ENCODE measurements around the gene FBXW12. TPM values are rescaled to one million over a fixed set of nuclear protein-coding genes. Genes with fewer than 3 reads are reported as not detected.

The FBXW12 gene
- total and polyA plus RNA-seq, 2 experiments from 2014 or later, result not detected

DNA sequence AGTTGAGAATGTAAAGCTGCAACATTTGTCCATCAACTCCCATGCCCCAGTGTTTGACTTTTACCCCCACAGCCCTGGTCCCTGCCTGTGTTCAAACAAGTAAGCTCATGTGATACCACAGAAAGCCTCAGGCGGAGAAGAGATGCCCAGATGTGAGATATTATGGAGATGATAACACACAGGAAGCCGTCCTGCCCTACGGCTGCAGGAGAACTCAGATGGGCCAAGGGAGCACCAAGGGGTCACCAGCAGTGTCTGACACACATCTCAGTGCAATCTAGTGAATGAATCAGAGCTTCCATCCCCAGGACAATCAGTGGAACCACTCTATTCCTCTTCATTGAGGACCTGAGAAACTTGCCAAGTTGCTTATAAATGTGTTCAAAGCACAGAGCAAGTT is 24.5 kb upstream of the FBXW12 start:
- 40 to 43% methylated on average over 3 of the region's 3 CpGs for WGBS, 2 experiments (ENCODE audit: low coverage in 1 of 2, low lambda C conversion rate in 2 of 2, missing lambda C conversion rate in 2 of 2)
- Histone ChIP-seq H3K9me3 (ENCODE audit: low read depth) (no peaks in the 10 kb centered on the region), H3K4me1 (ENCODE audit: insufficient read depth) (no peaks in the 10 kb centered on the region), H2AFZ (no peak overlapping the region), H3K4me3 (no peak overlapping the region), H3K27me3 (replicated peaks; ENCODE audit: insufficient read depth) (peaks cover 5% of the 10 kb centered on the region), H3F3A (ENCODE audit: insufficient read depth) (no peaks in the 10 kb centered on the region), H3K79me2 (ENCODE audit: insufficient read depth) (no peaks in the 10 kb centered on the region), H3K9me2 (ENCODE audit: insufficient read depth) (no peaks in the 10 kb centered on the region), H3K27ac (no peak overlapping the region), H4K20me1 (ENCODE audit: insufficient read depth) (no peaks in the 10 kb centered on the region), H3K4me2 (ENCODE audit: unreplicated experiment) (no peak overlapping the region), H3K36me3 (ENCODE audit: low read depth) (no peaks in the 10 kb centered on the region), H3K9ac (no peak overlapping the region)
- in situ Hi-C loops (cut with MboI), result no loop called here
- peak; percentile 4 for DNase-seq
- TF ChIP-seq EZH2phosphoT487 (IDR thresholded peaks at IDR 0.05; ENCODE audit: insufficient read depth, low read depth) (no peak), EZH2 (IDR thresholded peaks at IDR 0.05; ENCODE audit: insufficient read depth, poor library complexity, severe bottlenecking) (no peak)

GRCh38 chr3:48352546-48352945 is 19.5 kb upstream of the FBXW12 start:
- in situ Hi-C loops (cut with MboI), result no loop called here
- H3K27ac ChIP-seq, result no peak overlapping the region

DNA sequence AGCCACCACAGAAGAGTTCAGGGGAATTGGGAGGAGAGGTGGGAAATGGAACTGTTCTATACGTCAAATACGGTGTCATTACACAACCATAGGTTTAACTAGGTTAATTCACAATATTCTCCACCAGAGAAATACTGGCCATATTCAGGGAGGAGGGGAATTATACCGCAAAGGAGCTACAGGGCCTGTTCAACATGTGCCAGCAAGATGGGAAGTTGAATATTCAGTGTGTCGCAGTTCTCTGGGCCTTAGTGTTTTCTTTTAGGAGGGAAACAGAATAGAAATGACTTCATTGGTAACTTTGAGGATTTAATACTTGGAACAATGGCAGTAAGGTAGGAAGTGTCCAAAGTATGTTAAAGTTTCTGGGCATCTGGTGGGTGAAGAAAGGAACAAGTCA is 18.0 kb upstream of the FBXW12 start:
- H3K4me3 ChIP-seq, result no peak overlapping the region
- H3K27ac ChIP-seq, result no peak overlapping the region
- no peaks in the 10 kb centered on the region for H3K79me2 ChIP-seq (ENCODE audit: insufficient read depth)
- H3K4me1 ChIP-seq (ENCODE audit: insufficient read depth), result no peaks in the 10 kb centered on the region
- no peak overlapping the region for H3K9ac ChIP-seq
- TF ChIP-seq EZH2 (IDR thresholded peaks at IDR 0.05; ENCODE audit: insufficient read depth, poor library complexity, severe bottlenecking) (no peak), EZH2phosphoT487 (IDR thresholded peaks at IDR 0.05; ENCODE audit: insufficient read depth, low read depth) (no peak)
- no peaks in the 10 kb centered on the region for H4K20me1 ChIP-seq (ENCODE audit: insufficient read depth)
- no peaks in the 10 kb centered on the region for H3K9me2 ChIP-seq (ENCODE audit: insufficient read depth)
- 39 to 43% methylated on average over 4 of the region's 4 CpGs for WGBS, 2 experiments (ENCODE audit: low coverage in 1 of 2, low lambda C conversion rate in 2 of 2, missing lambda C conversion rate in 2 of 2)
- no peak for DNase-seq
- H2AFZ ChIP-seq, result no peak overlapping the region
- no peaks in the 10 kb centered on the region for H3K36me3 ChIP-seq (ENCODE audit: low read depth)
- in situ Hi-C loops (cut with MboI), result no loop called here
- H3K4me2 ChIP-seq (ENCODE audit: unreplicated experiment), result no peak overlapping the region
- H3K9me3 ChIP-seq (ENCODE audit: low read depth), result no peaks in the 10 kb centered on the region
- H3K27me3 ChIP-seq (replicated peaks; ENCODE audit: insufficient read depth), result peaks cover 29% of the 10 kb centered on the region
- no peaks in the 10 kb centered on the region for H3F3A ChIP-seq (ENCODE audit: insufficient read depth)

More at GRCh38 chr3:48352546-48352945, 19.5 kb upstream of the FBXW12 start:
- Histone ChIP-seq H3K36me3 (ENCODE audit: low read depth) (no peaks in the 10 kb centered on the region), H3K79me2 (ENCODE audit: insufficient read depth) (no peaks in the 10 kb centered on the region), H3K9me3 (ENCODE audit: low read depth) (no peaks in the 10 kb centered on the region), H3K4me1 (ENCODE audit: insufficient read depth) (no peaks in the 10 kb centered on the region), H3K27me3 (replicated peaks; ENCODE audit: insufficient read depth) (peaks cover 29% of the 10 kb centered on the region), H3K9ac (no peak overlapping the region), H4K20me1 (ENCODE audit: insufficient read depth) (no peaks in the 10 kb centered on the region), H3K4me3 (no peak overlapping the region), H3F3A (ENCODE audit: insufficient read depth) (no peaks in the 10 kb centered on the region), H3K4me2 (ENCODE audit: unreplicated experiment) (no peak overlapping the region), H2AFZ (no peak overlapping the region), H3K9me2 (ENCODE audit: insufficient read depth) (no peaks in the 10 kb centered on the region)
- no peak for TF ChIP-seq EZH2phosphoT487 (IDR thresholded peaks at IDR 0.05; ENCODE audit: insufficient read depth, low read depth)
- no peak for TF ChIP-seq EZH2 (IDR thresholded peaks at IDR 0.05; ENCODE audit: insufficient read depth, poor library complexity, severe bottlenecking)
- WGBS, 2 experiments (ENCODE audit: low coverage in 1 of 2, low lambda C conversion rate in 2 of 2, missing lambda C conversion rate in 2 of 2), result 60 to 66% methylated on average over 6 of the region's 6 CpGs
- no peak for DNase-seq

DNA sequence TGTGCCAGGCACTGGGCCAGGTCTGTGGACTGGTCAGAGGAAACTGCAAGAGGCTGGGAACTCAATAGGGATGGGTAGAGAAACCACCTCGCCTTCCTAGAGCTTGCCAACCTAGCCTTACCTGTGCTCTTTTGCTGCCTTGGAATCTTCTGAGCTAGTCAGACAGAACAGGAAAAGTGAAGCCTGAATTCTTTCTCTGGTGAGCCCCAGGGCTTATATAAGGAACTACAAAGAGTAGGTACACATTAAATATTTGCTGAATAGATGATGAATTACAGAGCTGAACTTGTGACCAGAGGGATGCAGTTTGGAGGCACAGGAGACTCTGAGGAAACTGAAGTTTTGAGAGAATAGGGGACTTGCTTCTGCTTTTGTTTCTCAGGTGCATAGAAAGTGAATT is 15.6 kb upstream of the FBXW12 start:
- H3K9me2 ChIP-seq (ENCODE audit: insufficient read depth), result no peaks in the 10 kb centered on the region
- H3K4me2 ChIP-seq (ENCODE audit: unreplicated experiment), result no peak overlapping the region
- no peaks in the 10 kb centered on the region for H3K9me3 ChIP-seq (ENCODE audit: low read depth)
- in situ Hi-C loops (cut with MboI), result no loop called here
- WGBS, 2 experiments (ENCODE audit: low coverage in 1 of 2, low lambda C conversion rate in 2 of 2, missing lambda C conversion rate in 2 of 2), result 63 to 69% methylated on average over 1 of the region's 1 CpG
- DNase-seq, result no peak
- no peaks in the 10 kb centered on the region for H3K36me3 ChIP-seq (ENCODE audit: low read depth)
- no peaks in the 10 kb centered on the region for H3F3A ChIP-seq (ENCODE audit: insufficient read depth)
- no peak overlapping the region for H3K4me3 ChIP-seq
- no peak for TF ChIP-seq EZH2 (IDR thresholded peaks at IDR 0.05; ENCODE audit: insufficient read depth, poor library complexity, severe bottlenecking)
- no peak for TF ChIP-seq EZH2phosphoT487 (IDR thresholded peaks at IDR 0.05; ENCODE audit: insufficient read depth, low read depth)
- H2AFZ ChIP-seq, result no peak overlapping the region
- no peaks in the 10 kb centered on the region for H3K4me1 ChIP-seq (ENCODE audit: insufficient read depth)
- H3K27me3 ChIP-seq (replicated peaks; ENCODE audit: insufficient read depth), result peaks cover 29% of the 10 kb centered on the region
- H3K27ac ChIP-seq, result no peak overlapping the region
- no peak overlapping the region for H3K9ac ChIP-seq
- no peaks in the 10 kb centered on the region for H4K20me1 ChIP-seq (ENCODE audit: insufficient read depth)
- H3K79me2 ChIP-seq (ENCODE audit: insufficient read depth), result no peaks in the 10 kb centered on the region

- H3K4me1 ChIP-seq (ENCODE audit: insufficient read depth), result no peaks in the 10 kb centered on the region
- no peaks in the 10 kb centered on the region for H3F3A ChIP-seq (ENCODE audit: insufficient read depth)
- no peak overlapping the region for H3K4me3 ChIP-seq
- no peaks in the 10 kb centered on the region for H3K9me2 ChIP-seq (ENCODE audit: insufficient read depth)
- no peak overlapping the region for H3K27ac ChIP-seq
- H3K9ac ChIP-seq, result no peak overlapping the region
- TF ChIP-seq EZH2phosphoT487 (IDR thresholded peaks at IDR 0.05; ENCODE audit: insufficient read depth, low read depth) (no peak), EZH2 (IDR thresholded peaks at IDR 0.05; ENCODE audit: insufficient read depth, poor library complexity, severe bottlenecking) (no peak)
- H4K20me1 ChIP-seq (ENCODE audit: insufficient read depth), result no peaks in the 10 kb centered on the region
- DNase-seq, result no peak
- no peak overlapping the region for H2AFZ ChIP-seq
- no peaks in the 10 kb centered on the region for H3K79me2 ChIP-seq (ENCODE audit: insufficient read depth)
- in situ Hi-C loops (cut with MboI), result no loop called here
- H3K4me2 ChIP-seq (ENCODE audit: unreplicated experiment), result no peak overlapping the region
- H3K27me3 ChIP-seq (replicated peaks; ENCODE audit: insufficient read depth), result 0 out of 2 replicates have a peak, but pooled peaks cover 4% of the 10 kb centered on the region
- peaks cover 8% of the 10 kb centered on the region for H3K9me3 ChIP-seq (ENCODE audit: low read depth)
- H3K36me3 ChIP-seq (ENCODE audit: low read depth), result no peaks in the 10 kb centered on the region
These were observed 10.1 kb upstream of the FBXW12 start for GRCh38 chr3:48361928-48362327.
